Esophagus squamous epithelium (tissue), 4 donors: ENCODE data around the gene YEATS2.
"Not testable (repeated sequence)": the region's sequence is repeated elsewhere in the genome, so short reads cannot be mapped to it uniquely, and the experiment has no call there.

Source experiments
- CTCF ChIP-seq, 6 experiments: fragments of 450-650 bp in 4 of 6; fragments of 200-600 bp in 2 of 6; sonication (generic) in 2 of 6; IDR thresholded peaks; one replicate each; pipeline ENCODE4 v1.5.1; 2016 to 2019; ENCODE audit warnings: antibody characterized with exemption in 6 of 6, mild to moderate bottlenecking in 4 of 6, moderate library complexity in 4 of 6
- POLR2A ChIP-seq, 4 donors: fragments of 450-650 bp; IDR thresholded peaks; one replicate each; pipeline ENCODE4 v1.6.1; 2017; ENCODE audit warnings: antibody characterized with exemption in 4 of 4, mild to moderate bottlenecking in 4 of 4, moderate library complexity in 3 of 4

- not testable (repeated sequence) for TF ChIP-seq POLR2A, CTCF (IDR thresholded peaks at IDR 0.05)
Observed at GRCh38 chr3:183703892-183704291, 6.3 kb downstream of the YEATS2 start.
